Left lung (tissue), 10 donors: ENCODE results near the gene GALNT17. TPM values are rescaled to one million over a fixed set of nuclear protein-coding genes. Genes with fewer than 3 reads are reported as not detected.

Experiments
- ATAC-seq: fragments of 200-7000 bp; cut with Tn5 transposase; one replicate; pipeline ENCODE4 v1.9.1; 2020; ENCODE audit warnings: moderate library complexity
- DNase-seq, 4 donors: peaks; one replicate each; pipeline ENCODE4 v3.0.0-alpha.2; 2013 to 2020
- H3K27ac ChIP-seq, 2 donors: fragments of 200-600 bp; sonication (generic) in 1 of 2; one replicate each; pipeline versions ENCODE4 v1.5.0 to v1.8.0; 2020 to 2021
- H3K27me3 ChIP-seq, 2 donors: fragments of 200-600 bp; sonication (generic) in 1 of 2; one replicate each; pipeline versions ENCODE4 v1.5.0 to v1.8.0; 2020 to 2021
- H3K36me3 ChIP-seq, 2 donors: fragments of 200-600 bp; sonication (generic) in 1 of 2; one replicate each; pipeline versions ENCODE4 v1.5.0 to v1.8.0; 2020 to 2021
- H3K4me1 ChIP-seq, 2 donors: fragments of 200-600 bp; one replicate each; pipeline ENCODE4 v1.8.0; 2021
- H3K4me3 ChIP-seq, 2 donors: fragments of 200-600 bp; sonication (generic) in 1 of 2; one replicate each; pipeline versions ENCODE4 v1.5.0 to v1.8.0; 2020 to 2021; ENCODE audit warnings: mild to moderate bottlenecking in 1 of 2
- H3K9me3 ChIP-seq, 2 donors: fragments of 200-600 bp; sonication (generic) in 1 of 2; one replicate each; pipeline versions ENCODE4 v1.5.0 to v1.8.0; 2020 to 2021
- intact Hi-C, 2 donors: fragments of 100-400 bp; cut with DNase I; formaldehyde crosslinking; loops; one replicate each; pipeline versions ENCODE4 v1.11.2 to v1.14.2; 2022
- polyA plus RNA-seq, 6 donors: library from polyadenylated mRNA; unstranded; fragments of 120-200 nt; gene quantifications; one replicate each; pipeline ENCODE4 v1.2.1, GENCODE V29; 2013; ENCODE audit not compliant: insufficient read length in 6 of 6
- total RNA-seq, 2 donors: library from RNA; stranded (reverse); fragmentation: NEBNext Ultra II Directional; extraction: Animal tissue kit (Norgen Biotek cat#: 25700); gene quantifications; one replicate each; pipeline ENCODE4 v1.2.1, GENCODE V29; 2021
- TF ChIP-seq, protein P1 (sequence below), 2 donors: fragments of 200-600 bp; sonication (generic) in 1 of 2; IDR thresholded peaks; one replicate each; pipeline versions ENCODE4 v1.5.0 to v1.8.0; 2021; ENCODE audit warnings: antibody characterized with exemption in 2 of 2
- donor health status: DM: no; HTN: yes; CAD: no.
- donor health status: DM: no; HTN: no; CAD: no.

Gene GALNT17
- total and polyA plus RNA-seq, 8 donors, result 2.4 to 19.1 (median 9.7) TPM

DNA sequence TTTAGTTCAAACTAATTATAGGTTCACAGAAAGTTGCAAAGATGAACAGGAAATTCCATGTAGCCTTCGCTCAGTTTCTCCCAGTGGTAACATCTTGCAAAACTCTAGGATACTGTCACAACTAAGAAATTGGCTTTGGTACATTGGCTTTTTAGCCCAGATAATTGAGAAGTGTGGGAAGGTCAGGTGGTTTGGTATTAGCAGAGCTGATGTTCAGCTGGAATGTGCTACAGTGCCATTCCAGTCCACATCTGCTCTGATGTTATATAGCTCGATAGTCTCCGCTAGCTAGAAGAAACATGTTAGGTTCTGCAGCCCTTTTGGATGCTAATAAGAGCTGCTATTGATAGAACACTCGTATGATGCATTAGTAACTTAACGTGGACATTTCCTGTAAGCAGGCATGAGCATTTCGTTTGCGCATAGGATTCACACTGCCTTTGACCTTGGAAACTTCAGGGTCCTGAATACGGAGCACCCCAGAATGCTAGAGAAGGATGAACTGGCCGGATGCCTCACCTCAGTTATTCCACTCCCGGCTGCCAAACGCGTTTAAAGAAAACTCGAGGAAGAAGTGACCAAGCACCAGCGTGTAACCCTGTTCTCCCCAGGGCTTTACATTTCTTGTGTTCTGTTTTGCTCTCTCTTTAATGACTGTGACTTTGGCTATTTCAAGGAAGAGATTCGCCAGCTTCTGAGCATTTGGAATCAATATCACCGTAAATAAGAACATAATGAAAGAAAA lies 271.4 kb downstream of the GALNT17 start:
- intact Hi-C loops, result no loop called here
- TF ChIP-seq, protein P1, sequence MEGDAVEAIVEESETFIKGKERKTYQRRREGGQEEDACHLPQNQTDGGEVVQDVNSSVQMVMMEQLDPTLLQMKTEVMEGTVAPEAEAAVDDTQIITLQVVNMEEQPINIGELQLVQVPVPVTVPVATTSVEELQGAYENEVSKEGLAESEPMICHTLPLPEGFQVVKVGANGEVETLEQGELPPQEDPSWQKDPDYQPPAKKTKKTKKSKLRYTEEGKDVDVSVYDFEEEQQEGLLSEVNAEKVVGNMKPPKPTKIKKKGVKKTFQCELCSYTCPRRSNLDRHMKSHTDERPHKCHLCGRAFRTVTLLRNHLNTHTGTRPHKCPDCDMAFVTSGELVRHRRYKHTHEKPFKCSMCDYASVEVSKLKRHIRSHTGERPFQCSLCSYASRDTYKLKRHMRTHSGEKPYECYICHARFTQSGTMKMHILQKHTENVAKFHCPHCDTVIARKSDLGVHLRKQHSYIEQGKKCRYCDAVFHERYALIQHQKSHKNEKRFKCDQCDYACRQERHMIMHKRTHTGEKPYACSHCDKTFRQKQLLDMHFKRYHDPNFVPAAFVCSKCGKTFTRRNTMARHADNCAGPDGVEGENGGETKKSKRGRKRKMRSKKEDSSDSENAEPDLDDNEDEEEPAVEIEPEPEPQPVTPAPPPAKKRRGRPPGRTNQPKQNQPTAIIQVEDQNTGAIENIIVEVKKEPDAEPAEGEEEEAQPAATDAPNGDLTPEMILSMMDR (IDR thresholded peaks at IDR 0.05), result no peak
- H3K27ac ChIP-seq, result no peak overlapping the region
- no peak overlapping the region for H3K4me3 ChIP-seq
- no peaks in the 10 kb centered on the region for H3K27me3 ChIP-seq
- peaks cover 0 to 9% of the 10 kb centered on the region in 2 donors for H3K9me3 ChIP-seq
- DNase-seq (no peak), ATAC-seq (no peak)
- H3K4me1 ChIP-seq, result no peaks in the 10 kb centered on the region
- no peaks in the 10 kb centered on the region for H3K36me3 ChIP-seq

- ATAC-seq (no peak), DNase-seq (no peak)
- Histone ChIP-seq H3K27me3 (no peaks in the 10 kb centered on the region), H3K36me3 (no peaks in the 10 kb centered on the region), H3K9me3 (peaks cover 0 to 20% of the 10 kb centered on the region in 2 donors), H3K4me3 (no peak overlapping the region), H3K4me1 (no peaks in the 10 kb centered on the region), H3K27ac (no peak overlapping the region)
- TF ChIP-seq, protein P1 (IDR thresholded peaks at IDR 0.05), result no peak
- intact Hi-C loops, result no loop called here
Measured at GRCh38 chr7:71404726-71405345, 272.9 kb downstream of the GALNT17 start.

DNA sequence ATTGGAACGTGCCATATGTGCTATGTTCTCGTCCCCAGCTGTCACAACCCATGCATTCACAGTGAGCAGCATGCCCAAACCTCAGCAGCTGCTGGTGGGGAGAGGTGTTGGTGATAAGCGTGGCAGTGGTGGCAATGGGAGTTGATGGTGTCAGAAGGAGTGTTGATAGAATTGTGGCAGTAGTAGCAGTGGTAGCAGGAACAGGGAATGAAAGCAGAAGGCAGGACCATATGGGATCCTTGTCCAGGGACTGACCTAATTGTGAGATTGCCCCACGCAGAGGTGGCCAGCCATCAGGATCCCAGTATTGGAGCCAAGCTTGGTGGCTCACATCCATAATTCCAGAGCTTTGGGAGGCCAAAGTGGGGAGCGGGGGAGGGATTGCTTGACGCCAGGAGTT lies 276.3 kb downstream of the GALNT17 start:
- H3K4me3 ChIP-seq, result no peak overlapping the region
- peaks cover 0 to 35% of the 10 kb centered on the region in 2 donors for H3K9me3 ChIP-seq
- ATAC-seq (peak; percentile 36), DNase-seq (peak in 2 of 4 donors; percentile 80 to 87)
- intact Hi-C loops, result no loop called here
- TF ChIP-seq, protein P1 (IDR thresholded peaks at IDR 0.05), result no peak
- H3K4me1 ChIP-seq, result no peaks in the 10 kb centered on the region
- no peak overlapping the region for H3K27ac ChIP-seq
- H3K27me3 ChIP-seq, result no peaks in the 10 kb centered on the region
- H3K36me3 ChIP-seq, result no peaks in the 10 kb centered on the region

GRCh38 chr7:71409550-71410157 lies 277.7 kb downstream of the GALNT17 start:
- intact Hi-C loops, result no loop called here
- DNase-seq, result no peak
- H3K36me3 ChIP-seq, result no peaks in the 10 kb centered on the region
- no peaks in the 10 kb centered on the region for H3K27me3 ChIP-seq
- TF ChIP-seq, protein P1 (IDR thresholded peaks at IDR 0.05), result no peak
- H3K4me3 ChIP-seq, result no peak overlapping the region
- H3K9me3 ChIP-seq, result peaks cover 0 to 40% of the 10 kb centered on the region in 2 donors
- H3K4me1 ChIP-seq, result no peaks in the 10 kb centered on the region
- no peak for ATAC-seq
- H3K27ac ChIP-seq, result no peak overlapping the region

DNA sequence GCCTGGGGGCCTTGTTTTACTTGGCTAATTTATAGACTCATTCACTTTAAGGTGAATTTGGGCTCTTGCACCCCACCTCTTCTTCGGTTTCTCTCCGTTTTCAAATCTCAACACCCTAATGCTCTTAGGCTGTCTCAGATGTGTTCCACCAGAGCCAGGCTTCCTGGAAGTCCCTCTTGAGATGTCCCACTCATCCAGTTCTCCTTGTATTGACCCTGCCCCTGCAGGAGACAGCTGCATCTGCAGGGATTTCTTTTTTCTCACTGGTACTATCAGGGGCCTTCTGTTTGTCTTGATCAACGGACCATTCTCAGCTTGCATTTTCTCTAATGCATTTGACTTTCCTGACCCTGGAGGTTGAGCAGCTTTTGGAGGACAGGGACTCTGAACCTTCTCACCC lies 279.5 kb downstream of the GALNT17 start:
- TF ChIP-seq, protein P1 (IDR thresholded peaks at IDR 0.05), result no peak
- Histone ChIP-seq H3K4me3 (no peak overlapping the region), H3K4me1 (no peaks in the 10 kb centered on the region), H3K9me3 (peaks cover 0 to 48% of the 10 kb centered on the region in 2 donors), H3K27me3 (no peaks in the 10 kb centered on the region), H3K36me3 (no peaks in the 10 kb centered on the region), H3K27ac (no peak overlapping the region)
- DNase-seq (no peak), ATAC-seq (no peak)
- intact Hi-C loops, result no loop called here
